C1 segment of cervical spinal cord (tissue), 14 donors: ENCODE measurements around the gene DEFB128.
"Not testable (repeated sequence)": the region's sequence is repeated elsewhere in the genome, so short reads cannot be mapped to it uniquely, and the experiment has no call there.

Experiments
- DNase-seq, 14 donors: peaks; one replicate each; lab custom pipeline; 2025; lab: John Stamatoyannopoulos, UW

DEFB128 gene

DNA sequence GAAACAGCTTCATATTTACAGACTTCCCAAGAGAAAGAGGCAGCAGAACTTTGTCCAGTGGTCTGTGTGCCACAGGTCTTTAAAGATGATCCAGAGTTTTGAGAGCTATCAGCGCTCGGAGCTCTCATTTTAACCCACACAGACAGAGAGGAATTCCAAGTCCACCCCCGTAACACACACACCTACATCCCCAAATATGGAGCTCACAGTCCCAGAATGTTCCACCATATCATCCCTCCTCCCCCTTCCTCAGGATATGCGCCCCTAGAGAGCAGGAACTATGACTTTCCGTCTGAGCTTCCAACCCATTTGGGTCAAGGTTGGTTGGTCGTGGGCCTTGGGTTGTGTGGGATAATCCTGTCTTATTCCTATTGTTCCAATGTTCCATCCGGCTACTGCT lies at the start of gene DEFB128:
Gene DEFB128, minus strand, starts transcription at position 101 of the 400 bp plus-strand sequence. Its CDS starts 88 bp downstream, at position 13.
- DNase-seq: no peak

DNA sequence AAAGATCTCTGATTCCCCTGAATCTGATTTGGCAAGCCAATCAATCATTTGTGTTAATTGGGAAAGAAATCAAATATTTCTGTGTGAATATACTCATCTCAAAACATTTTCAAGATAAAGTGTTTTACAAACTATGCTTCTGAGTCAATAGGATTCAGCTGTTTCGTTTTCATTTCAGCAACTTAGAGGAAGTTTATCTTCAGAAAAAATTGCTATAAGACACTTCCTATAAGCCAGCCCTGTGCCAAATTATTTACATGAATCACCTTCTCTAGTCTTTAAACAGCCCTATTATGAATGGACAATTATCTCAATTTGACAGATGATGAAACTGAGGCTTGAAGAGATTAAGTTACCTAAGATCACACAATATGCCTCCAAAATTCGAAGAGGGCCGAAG lies 48.4 kb upstream of the DEFB128 start:
- DNase-seq: no peak

DNA sequence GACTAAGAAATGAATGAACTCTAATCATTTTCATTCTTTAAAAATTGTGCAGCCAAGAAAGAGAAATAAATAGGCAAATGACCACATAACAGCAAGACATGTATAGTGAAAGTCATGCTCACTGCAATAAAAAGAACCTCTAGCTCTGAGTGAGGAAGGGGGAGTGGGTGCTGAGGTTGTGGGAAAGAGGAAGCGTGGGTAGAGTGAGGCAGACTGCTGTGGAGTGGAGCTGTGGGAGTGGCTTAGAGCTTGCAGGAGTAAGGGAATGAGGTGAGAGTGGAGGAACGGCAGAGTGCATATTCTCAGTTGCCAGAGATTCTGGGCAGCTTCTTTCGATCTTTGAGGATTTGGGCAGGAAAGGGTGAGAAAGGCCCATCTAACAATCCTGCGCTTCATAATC lies 48.0 kb upstream of the DEFB128 start:
- DNase-seq: peak in 4 of 14 donors; percentile 1 to 10 (median 2)

DNA sequence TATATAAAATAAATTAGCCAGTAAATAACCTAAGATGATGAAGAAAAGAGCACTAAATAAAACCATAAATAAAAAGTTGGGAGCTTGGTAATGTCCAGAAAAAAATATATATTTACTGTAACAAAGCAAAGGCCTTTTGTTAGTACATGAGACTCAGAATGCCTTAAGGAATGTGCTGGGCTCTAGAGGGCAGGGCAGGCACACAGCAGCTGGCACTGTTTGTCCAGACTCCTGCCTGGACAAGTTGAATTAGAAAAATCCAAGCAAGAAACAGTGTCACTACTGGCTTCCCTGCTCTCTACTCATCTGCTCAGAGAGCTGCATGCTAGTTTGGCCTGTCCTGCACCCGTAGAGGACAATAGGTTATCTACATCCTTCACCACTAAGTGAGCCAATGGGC lies 46.4 kb upstream of the DEFB128 start:
- DNase-seq: peak in 1 of 14 donors; percentile 2

DNA sequence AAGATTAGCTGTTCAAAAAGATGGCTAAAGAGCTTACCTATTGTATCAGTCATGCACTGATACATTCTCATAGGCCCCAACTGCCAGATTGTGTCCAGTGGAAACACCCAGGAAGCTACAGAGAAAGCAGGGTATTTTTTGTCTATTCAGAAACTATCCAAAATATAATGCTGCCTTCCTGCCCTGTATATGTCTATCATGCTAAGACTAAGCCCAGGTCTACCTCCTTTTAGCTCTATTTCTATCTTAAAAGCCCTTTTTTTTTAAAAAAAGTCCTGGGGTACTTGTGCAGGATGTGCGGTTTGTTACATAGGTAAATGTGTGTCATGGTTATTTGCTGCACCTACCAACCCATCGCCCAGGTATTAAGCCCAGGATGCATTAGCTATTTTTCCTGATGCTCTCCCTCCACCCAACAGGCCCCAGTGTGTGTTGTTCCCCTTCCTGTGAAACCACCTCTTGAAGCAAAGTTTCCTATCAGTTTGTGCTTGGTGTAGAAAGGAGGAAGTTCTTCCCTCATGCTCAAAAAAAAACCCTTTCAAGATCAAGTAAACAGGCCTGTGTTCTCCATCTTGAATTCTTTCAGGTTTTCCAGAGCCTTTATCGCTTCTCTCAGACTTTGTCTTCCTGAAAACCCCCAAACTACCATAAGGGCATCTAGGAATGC lies 38.1 kb upstream of the DEFB128 start:
- no peak for DNase-seq

DNA sequence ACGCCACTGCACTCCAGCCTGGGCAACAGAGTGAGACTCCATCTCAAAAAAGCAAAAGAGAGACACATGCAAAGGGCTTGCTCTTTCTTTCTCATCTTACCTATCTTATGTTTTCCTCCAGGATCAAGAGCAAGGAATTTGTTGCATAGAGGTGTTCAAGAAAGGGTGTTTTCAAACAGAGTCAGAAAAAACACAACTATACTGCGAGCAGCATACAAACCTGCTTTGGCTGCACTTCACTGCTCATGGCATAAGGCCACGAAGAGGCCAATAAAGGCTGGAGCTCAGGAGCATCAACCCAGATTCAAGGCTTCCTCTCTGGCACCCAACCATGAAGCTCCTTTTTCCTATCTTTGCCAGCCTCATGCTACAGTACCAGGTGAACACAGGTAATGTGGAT lies 37.4 kb upstream of the DEFB128 start, which contains the start of gene DEFB129:
Gene DEFB129, plus strand, starts transcription at position 301 of the 400 bp plus-strand sequence. Its CDS starts 31 bp downstream, at position 332.
- DNase-seq: no peak

DNA sequence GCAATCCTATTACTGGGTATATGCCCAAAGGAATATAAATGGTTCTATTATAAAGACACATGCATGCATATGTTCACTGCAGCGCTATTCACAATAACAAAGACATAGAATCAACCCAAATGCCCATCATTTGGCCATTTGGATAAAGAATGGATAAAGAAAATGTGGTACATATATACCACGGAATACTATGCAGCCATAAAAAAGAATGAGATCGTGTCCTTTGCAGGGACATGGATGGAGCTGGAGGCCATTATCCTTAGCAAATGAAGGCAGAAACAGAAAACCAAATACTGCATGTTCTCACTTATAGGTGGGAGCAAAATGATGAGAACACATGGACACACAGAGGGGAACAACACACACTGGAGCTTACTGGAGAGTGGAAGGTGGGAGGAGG lies 36.4 kb upstream of the DEFB128 start:
- DNase-seq: not testable (repeated sequence)

DNA sequence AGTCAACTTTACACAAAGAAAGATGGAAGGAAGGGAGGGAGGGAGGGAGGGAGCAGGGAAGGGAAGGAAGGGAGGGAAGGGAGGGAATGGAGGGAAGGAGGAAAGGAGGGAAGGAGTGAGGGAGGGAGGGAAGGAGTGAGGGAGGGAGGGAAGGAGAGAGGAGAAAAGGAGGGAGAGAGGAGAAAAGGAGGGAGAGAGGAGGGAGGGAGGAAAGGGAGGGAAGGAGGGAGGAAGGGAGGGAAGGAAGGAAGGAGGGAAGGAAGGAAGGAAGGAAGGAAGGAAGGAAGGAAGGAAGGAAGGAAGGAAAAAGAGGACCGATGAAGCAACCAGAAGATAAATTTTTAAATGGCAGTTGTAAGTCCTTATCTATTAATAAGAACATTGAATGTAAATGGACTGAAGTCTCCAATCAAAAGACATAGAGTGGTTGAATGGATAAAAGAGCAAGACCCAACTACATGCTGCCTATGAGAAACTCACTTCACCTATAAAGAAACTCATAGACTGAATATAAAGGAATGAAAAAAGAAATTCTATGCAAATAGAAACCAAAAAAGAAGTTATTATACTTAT lies 31.8 kb upstream of the DEFB128 start:
- DNase-seq: no peak

DNA sequence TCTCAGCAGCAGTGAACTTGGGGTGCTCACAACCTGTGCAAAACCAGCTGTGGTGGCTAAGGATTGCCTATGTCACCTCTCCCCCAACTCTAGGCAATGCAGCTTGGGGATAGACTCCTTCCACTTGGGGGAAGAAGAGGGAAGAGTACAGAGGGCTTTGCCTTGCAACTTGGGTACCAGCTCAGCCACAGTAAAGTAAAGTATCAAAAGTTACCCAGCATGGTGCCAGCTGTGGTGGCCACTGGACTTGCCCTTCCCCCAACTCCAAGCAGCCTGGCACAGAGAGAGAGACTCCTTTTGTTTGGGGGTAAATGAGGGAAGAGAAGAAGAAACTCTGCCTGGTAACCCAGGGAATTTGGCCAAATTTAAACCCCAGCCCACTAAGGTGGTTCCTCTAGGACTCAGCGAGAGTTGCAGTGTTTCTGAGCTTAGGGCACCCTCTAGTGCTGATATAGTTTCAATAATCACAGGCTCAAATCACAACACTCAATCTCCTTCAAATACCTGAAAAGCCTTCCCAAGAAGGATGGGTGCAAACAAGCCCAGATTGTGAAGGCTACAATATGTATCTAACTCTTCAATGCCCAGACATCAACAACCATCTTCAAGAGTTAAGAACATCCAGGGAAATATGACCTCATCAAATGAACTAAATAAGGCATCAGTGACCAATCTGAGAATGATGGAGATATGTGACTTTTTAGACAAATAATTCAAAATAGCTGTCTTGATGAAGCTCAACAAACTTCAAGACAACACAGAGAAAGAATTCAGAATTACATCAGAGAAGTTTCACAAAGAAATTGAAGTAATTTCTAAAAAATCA lies 30.0 kb upstream of the DEFB128 start:
- DNase-seq: no peak

DNA sequence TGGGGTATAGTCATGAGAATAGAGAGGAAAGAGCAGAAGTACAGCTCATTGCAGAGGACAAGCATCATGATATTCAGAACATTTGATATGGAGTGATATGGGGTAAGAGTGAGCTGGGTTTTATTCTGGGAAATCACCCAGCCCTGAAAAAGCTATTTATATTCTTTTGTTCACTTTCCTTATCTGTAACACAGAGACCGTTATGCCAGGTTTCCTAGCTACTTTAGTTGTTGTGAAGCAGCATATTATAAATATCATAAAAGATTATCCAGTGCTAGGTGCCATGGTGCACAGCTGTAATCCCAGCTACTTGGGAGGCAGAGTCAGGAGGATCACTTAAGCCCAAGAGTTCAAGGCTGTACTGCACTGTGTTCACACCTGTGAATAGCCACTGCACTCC lies 27.8 kb upstream of the DEFB128 start:
- DNase-seq: no peak

DNA sequence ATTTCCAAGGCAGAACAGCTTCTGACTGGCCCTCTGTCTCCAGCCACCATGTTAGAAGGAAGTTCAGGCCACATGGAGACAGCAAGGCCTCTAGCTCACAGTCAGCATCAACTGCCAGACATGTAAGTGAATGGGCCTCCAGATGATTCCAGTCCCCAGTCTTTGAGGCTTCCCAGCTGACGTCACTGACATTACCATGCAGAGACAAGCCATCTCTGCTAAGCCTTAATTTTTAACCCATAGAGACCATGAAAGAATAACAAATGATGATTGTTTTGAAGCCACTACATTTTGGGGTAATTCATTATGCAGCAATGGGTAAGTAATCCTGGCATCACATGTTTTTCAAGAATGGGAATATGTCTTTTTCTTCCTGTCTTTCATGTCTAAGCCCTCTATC lies 26.3 kb upstream of the DEFB128 start:
- no peak for DNase-seq

DNA sequence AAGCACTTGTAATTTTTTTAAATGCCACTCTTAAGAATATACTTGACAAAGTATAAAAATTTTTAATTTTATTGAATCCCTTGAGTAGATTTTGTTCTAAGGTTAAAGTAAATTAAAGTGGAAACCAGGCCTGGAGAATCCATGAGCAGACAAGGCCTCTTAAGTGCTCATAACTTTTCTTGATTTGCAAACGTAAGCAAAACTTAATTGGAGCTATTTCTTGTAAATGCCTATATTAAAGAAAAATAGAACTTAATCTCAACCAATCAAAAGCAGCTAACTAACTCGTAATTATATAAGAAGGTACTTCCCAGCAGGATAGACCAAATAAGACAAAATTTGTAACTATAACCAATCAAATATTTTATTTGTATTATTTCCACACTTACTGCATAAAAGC lies 24.9 kb upstream of the DEFB128 start:
- DNase-seq: no peak

DNA sequence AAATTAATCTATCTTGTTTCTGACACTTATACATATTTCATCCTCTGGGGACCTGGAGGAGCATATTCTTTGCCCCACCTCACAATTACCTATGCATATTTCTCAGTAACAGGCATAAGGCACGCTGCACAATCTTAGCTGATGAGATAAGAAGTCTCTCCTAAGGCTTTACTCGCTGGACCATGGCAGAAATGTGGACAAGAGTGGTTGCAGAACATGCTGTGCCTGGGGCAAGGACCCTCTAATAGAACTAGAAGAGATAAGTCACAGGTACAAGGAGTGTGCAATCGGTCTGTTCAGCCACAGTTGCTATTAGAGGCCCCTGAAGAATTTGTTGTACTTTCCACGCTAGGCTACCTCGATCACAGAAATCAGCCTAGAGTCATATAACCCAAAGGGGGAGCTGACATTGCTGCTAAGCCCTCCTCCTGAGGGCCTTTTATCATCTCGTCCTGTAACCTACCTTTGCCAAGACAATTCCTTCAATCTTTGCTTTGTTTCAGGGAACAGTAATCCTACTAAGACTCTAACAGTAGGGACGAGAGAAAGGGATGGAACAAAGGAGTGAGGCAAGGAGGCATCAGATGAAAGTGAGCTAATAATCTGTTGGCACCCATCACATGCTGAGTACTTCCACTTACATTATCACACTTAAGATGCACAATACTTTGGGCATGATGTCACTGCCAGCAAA lies 21.4 kb upstream of the DEFB128 start:
- no peak for DNase-seq

DNA sequence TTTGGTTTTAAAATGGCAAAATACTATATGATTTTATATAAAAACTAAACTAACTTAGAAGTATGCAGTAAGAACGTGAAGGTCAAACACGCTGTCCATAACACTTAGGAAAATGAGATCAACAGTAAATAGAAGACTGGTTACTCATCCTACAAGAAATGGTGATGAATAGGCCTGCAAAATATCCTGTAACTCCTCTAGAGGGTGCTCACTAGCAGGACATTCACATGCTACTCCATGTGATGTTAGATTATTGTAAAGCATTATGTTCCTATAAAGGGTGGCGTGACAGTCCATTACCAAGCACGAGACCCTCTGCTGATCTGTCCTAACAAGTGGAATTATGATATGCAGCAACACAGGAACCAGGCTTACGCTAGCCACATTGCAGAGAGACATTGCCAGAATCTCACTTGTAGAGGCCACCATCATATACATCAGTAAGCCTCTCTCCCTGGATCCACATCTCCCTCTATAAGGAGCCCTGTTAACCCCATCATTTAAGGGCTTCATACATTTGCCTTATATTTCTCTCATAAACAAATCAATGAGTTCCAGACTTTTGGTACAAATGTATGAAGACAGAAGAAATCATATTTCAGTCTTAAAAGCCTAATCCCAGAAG lies 19.5 kb upstream of the DEFB128 start:
- DNase-seq: peak in 2 of 14 donors; percentile 0 to 3

DNA sequence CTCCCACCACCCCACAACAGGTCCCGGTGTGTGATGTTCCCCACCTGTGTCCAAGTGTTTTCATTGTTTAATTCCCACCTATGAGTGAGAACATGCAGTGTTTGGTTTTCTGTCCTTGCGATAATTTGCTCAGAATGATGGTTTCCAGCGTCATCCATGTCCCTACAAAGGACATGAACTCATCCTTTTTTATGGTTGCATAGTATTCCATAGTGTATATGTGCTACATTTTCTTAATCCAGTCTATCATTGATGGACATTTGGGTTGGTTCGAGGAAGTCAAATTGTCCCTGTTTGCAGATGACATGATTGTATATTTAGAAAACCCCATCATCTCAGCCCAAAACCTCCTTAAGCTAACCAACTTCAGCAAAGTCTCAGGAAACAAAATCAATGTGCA lies 14.1 kb upstream of the DEFB128 start:
- DNase-seq: not testable (repeated sequence)

DNA sequence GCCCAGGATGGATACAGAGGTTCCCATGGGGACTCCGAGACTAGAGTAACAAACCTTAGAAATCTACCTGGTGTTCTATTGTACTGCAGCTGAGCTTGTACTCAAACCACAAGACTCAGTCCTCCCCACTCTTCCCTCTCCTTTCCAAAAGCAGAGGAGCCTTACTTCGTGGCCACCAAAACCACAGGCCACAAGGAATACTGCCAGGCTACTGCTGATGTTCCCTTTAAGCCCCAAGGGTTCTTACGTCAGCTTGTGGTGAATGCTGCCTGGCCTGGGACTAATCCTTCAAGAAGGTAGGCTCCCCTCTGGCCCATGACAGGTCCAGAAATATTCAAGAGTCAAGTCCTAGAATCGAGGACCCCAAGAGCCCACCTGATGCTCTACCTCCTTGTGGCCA lies 10.5 kb upstream of the DEFB128 start:
- no peak for DNase-seq

DNA sequence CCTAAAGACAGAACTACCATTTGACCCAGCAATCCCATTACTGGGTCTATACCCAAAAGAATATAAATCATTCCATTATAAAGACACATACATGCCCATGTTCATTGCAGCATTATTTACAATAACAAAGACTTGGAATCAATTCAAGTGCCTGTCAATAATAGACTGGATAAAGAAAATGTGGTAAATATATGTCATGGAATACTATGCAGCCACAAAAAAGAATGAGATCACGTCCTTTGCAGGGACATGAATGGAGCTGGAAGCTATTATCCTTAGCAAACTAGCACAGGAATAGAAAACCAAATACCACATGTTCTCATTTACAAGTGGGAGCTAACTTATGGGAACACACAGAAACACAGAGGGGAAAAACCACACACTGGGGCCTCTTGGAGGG lies 8.7 kb upstream of the DEFB128 start:
- no peak for DNase-seq

DNA sequence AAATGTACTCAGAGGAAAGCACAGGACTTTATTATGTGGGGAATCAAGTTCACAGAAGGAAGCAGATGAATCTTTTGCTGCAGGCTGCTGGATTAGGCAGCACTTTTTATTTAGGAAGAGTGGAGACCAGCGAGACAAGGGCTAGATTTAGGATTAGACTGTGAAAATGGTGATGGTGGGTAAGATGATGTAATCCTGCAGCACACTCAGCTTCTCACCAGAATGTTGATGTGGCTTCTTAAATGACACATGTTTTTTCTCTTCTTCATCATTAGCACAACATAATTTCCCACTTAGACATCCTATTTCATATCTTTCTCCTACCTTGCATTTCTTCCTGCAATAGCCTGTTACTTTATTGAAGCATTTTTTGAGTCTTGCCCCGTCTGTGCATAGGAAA lies 1.8 kb downstream of the DEFB128 start:
- no peak for DNase-seq

DNA sequence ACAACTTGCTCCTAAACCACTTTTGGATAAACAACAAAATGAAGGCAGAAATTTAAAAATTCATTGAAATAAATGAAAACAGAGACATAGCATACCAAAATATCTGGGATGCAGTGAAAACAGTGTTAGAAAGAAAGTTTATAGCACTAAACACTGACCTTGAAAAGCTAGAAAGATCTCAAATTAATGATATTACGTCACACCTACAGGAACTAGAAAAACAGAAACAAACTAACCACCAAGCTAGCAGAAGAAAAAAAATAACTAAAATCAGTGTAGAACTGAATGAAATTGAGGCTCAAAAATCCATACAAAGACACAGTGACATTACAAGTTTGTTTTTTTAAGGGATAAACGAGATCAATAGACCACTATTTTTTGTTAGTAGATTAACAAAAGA lies 5.2 kb downstream of the DEFB128 start:
- no peak for DNase-seq

DNA sequence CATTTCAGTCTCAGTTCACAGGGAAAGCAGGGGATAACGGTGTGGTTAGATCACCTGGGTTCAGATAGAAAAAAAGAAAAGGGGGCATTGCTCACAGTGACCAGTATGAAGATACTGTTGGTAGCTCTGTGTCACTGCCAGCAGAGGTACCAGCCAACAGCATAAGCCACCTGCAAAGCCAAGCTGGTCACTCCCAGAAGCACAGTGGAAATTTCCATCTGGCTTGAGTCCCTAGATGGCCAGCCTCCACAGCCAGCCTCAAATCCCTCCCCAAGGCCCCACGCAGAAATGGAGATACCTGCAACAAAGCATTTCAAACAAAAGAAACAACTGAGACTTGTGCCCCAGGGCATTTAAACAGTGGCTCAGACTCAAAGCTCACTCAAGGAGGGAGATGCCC lies 20.6 kb downstream of the DEFB128 start:
- DNase-seq: peak in 1 of 14 donors; percentile 80

DNA sequence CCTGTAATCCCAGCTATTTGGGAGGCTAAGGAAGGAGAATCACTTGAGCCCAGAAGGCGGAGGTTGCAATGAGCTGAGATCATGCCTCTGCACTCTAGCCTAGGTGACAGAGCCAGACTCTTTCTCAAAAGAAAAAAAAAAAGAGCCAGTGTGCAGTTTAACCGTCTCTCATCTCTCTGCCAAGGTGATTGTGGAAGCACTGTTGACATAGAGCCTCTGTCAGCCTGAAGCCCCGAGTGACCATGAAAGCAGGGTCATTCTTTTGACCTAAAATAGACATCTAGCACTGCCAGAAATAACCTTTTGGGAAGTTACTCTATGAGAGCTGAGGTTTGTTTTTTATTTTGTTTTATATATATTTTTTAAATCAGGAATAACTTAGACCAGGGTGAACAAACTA lies 24.9 kb downstream of the DEFB128 start:
- DNase-seq: no peak

DNA sequence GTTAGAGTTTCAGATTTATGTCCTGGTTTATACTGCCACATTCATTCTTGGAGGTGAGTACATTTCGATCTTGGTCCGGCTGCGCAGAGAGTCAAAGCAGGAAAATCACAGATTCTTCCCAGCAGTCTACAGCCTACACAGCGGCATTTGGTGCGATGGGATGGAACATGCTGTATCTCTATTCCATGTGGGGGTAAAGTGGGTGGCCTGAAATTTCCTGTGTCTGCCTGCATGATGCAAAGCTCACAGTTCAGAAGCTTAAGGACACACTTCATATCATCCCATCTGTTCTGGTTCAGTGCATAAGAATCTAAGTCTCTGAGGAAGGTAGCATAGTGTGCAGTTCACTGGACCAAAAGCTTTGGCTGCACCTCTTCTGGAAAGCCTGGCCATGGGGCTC lies 32.4 kb downstream of the DEFB128 start, which contains the start of gene DEFB127:
Gene DEFB127, plus strand, starts transcription at position 301 of the 400 bp plus-strand sequence. Its CDS starts 91 bp downstream, at position 392.
- no peak for DNase-seq
